Activated T-cell treated with anti-CD3 and anti-CD28 coated beads for 1 hour (primary cell): ENCODE measurements around the gene BLNK.

Experiments
- DNase-seq: peaks from one replicate; pipeline ENCODE4 v3.0.0-alpha.2; 2020; ENCODE audit warnings: low read depth

Gene BLNK

DNA sequence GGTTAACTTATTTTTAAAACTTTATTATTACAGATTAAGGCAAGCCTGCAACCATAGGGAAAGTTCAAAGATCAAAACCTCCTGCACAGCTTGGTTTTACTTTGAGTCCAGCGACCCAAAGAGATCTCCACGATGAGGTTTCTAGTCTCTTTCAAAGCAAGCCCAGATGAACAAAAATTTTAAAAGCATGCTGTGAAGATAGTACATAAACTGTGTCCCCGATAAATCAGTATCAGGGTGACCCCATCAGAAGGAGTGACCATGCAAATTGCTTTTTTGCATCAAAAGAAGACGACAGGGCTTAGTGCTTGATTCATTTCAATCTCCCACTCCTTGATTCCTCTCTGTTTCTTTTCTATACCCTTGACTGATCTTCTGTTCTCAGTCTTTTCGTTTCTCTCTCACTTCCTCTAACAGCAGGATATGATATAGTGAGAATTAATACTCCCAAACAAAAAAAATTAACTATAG is 16.8 kb upstream of the BLNK start:
- no peak for DNase-seq

DNA sequence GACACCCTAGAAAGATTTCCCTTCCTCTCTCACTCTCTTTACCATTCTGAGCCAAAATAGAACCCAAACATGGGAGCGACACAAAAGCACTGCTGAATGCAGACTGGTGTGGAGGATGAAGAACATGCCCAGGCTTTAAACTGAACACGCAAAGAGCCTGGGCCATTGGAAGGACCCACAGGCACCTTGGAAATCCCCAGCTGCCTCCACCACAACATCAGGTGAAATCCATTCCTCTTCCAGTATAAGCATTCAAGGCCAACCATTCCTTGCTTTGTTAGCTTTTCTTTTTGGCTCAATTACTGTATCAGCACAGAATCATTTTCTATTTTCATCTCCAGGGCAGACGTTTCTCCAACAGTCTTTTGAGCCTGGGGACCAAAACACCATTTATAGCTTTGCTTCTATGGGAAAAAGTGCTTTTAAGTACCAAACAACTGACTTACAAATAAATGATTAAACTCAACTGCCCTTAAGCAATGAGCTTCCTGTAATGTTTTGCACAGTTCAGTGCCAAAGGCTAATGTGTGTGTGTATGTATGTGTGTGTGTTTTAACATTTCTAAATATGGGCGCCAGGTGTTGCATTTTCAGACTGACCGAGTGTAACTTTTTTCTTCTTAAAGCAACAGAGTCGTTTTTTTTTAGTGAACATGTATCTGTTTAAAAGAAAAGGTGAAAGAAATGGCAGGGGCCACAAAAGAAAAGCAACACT is 16.2 kb upstream of the BLNK start:
- no peak for DNase-seq

DNA sequence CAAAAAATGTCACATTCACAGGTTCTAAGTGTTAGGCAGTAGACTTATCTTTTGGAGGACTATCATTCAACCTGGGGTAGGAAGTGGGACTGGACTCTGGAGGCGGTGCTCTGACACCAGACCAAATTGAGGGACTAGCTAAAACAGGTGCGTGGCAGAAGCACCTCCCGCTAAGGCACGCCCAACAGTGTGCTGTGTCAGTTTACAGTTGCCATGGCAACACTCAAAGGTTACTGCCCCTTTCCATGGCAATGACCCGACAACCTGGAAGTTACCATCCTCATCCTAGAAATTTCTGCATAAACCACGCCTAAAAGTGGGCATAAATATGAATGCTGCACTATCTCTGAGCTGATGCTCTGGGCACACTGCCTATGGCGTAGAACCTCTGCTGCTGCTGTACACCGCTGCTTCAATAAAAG is 14.0 kb upstream of the BLNK start:
- no peak for DNase-seq

DNA sequence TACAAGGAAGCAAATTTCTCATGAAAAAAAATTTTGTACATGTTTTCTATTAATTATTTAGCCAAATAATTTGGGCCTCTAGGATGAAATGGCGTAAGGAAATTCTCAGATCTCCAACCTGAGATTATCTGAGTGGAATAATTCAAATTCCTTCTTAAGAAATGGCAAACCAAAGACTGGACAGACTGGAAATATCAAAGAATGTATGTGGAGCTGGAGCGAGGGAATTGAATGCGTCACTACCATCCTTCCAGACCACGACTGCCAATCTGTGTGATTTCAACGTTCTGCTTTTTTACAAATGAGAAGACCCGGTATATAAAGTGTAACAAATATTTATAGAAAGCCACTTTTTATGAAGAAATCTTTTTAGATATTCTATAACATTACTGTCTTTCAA is 12.4 kb upstream of the BLNK start:
- no peak for DNase-seq

DNA sequence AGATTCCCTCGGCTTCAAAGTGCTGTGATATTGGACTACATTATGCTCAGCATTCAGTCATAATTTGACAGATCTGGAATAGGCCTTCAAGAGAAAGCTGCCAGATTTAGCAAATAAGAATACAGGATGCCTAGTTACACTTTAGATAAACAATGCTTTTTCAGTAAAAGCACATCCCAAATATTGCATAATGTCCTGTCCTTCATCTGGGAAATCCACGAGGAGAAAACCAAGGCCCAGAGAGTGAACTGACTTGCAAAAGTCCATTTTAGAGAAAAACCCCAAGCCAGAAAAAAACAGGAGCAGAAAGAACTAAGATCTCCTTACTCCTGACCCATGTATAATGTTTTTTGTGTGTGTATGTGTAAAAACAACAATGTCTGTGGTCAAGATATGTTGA is 12.0 kb upstream of the BLNK start:
- no peak for DNase-seq

- no peak for DNase-seq
Measured at GRCh38 chr10:96281444-96282029, 10.2 kb upstream of the BLNK start.

GRCh38 chr10:96280859-96281258 is 9.5 kb upstream of the BLNK start:
- DNase-seq, result no peak

DNA sequence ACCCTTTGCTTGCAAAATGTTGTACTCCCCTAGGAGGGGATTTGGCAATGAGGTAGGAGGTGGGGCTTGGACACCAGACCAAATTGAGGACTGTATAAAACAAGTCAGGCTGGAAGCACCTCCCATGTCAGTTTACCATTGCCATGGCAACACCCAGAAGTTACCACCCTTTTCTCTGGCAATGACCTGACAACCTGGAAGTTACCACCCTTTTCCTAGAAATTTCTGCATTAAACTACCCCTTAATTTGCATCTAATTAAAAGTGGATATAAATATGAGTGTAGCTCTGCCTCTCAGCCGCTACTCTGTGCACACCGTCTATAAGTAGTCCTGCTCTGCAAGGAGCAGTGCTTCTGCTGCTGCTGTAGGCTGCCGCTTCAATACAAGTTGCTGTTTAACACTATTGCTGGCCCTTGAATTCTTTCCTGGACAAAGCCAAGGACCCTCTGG is 7.8 kb upstream of the BLNK start:
- DNase-seq, result no peak

DNA sequence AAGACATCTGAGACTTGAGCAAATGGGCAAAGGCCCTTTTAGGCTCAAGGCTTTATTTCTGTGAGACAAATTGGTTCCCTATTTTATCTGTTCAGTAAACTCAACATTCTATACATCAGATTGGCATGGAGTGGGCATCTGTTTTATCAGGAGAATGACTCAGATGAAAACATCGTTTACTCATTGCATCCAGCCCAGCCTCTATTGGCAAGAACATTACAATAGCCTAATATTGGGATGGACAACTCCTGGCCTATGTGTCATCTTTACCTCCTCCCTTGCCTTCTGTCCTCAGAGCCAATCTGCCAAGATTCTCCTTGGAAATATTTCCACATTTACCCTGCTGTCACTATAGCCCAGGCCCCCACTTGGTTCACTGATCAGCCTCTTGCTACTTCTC is 5.5 kb upstream of the BLNK start:
- no peak for DNase-seq

DNA sequence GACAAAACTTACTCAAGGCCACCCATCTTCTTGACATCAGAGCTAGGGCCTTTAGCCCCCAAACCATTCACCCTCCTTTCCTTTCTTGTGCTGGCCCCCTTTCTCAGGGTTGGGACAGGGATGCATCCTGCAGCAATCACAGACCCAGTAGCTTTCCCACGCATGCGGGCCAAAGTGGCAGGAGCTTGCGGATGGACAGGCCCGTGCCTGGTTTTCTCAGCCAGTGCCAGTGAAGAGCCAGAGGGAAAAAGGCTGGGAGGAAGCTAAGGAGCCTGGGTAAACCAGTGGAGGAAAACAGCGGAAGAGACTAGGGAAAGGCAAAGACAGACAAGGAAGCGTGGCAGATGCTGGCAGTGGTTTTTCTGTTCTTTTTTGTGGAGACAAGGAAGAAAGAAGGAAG is 5.1 kb upstream of the BLNK start:
- no peak for DNase-seq

DNA sequence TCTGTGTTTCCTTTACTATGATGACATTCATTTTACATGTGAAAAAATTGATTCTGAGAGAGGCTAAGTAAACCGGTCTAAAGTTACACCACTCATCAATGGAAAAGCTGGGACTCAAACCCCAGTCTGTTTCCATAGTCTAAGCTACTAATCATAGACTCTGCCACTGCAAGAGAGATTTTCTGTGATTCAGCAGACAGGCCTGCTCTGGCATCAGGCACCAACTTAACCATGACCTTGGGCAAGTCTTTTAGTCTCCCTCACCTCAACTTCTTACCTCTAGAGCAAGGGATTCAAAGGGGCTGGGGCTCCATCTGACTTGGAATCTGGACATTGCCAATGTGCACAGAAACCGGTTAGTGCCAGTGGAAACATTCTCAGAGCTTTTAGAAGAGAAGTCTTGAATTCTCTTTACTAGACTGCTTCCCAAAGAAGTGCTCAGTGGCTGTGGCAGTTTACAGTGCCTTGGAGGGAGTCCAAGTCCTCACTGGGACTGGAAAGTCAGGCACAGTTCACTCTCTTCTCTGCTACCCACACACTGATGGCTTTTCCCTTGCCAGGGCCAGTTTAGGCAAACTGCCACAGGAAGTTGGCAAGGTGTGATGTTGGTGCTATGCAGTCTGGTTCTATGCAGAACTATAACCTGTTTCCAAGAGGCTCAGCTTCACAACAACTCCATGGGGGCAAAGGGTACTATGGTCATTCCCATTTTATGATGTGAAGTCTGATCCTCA is 4.5 kb upstream of the BLNK start:
- DNase-seq, result no peak

DNA sequence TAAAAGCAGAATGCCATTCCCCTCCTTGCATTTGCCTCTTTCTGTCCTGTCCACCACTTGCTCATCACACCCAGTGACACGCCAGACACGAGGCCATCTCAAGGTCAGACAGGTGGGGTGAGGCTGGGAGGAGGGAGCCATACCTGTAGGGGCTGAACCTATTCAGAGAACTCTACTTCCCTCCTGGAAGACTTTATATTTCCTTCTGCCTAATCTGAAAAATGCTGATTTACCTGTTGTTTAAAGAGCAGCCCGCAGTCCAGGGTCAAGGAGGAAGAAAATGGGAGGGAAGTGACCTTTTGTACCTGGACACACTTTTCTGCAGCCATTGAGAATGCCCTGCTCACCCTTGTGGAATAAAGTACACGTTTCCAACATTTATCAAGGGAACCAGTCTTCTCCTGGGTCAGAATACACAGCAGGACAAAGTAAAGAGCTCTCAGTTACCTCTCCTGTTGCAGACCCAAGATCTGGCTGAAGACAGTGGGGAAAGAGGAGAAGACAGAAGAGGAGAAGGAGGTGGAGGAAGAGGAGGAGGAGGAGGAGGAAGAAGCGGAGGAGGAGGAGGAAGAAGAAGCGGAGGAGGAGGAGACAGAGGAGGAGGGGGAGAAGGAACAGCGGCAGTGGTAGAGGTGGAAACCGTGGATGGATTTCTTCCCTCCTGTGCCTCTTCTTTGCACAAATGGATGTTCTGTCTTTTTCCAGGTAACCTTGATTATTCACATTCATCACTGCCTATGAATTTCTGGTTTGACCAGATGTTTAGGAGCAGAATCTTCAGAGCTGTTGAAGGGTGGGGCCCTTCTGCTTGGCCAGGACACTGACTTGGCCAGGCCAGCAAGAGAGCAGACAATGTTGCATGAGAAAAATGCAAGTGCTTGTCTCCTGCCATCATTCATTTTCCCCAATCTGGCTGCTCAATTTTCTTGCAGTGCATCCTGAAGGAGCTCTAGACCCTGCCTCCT is 1.2 kb upstream of the BLNK start:
- no peak for DNase-seq

- DNase-seq, result no peak
Measured at GRCh38 chr10:96270571-96270970, 798 bp downstream of the BLNK start.

DNA sequence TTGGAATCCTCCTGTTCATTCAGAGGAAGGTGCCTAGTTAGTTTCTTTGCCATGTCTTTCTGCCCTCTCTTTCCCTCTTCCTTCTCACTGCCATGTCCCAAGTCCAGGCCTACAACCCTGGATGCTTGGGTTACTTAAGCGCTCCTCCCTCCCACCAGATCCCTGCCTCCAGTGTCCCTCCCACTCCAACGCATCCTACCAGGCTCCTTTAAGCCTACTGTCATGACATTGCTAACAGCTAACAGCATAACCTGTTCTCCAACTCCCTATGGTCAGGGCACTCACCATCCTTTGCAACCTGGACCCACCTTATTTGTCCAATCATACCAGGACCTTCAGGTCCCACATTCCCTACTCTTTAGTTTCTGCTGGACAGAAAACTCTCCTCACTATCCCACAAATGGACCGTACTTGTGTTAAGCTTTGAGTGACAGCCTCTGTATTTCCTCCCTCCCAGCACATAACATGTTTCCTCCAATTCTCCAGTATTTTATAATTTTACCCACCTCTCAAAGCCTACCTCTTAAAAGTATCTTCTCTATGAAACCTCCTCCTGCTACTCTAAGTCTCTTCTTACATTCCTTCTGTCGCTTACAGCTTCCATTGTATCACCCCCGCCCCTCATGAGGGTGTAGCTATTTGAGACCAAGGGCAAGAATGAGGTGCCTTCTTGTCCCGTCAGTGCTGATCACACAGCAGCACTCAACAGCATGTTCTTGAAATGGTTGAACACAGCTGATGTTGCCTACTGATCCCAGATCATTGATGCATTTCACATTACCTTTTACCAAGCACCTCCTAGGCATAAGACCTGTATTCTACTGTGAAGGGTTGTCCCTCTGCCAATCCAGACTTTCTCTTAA is 1.7 kb downstream of the BLNK start:
- DNase-seq, result no peak

- no peak for DNase-seq
Measured at GRCh38 chr10:96268341-96268909, 2.9 kb downstream of the BLNK start.

DNA sequence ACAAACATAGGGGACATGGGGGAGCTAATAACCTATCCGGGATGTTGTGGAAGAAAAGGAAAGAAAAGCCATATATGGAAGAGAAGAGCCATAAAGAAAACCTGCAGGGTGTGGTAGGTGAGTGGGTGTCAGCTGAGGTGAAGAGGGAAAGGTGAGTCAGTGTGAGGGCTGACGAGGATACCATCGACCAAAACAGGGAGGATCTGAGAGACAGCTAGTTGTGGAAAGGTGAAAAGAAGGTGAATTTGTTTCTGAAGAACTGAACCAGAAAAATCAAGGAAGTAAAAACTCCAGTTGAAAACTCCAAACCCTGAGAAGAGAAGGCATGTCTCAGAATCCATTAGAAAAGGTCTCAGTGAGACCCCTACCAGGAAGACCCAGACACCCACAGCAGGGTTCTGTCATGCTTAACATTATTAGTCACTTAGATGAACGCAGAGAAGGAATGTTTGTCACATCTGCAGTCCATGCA is 4.1 kb downstream of the BLNK start:
- DNase-seq, result no peak

- DNase-seq, result no peak
Measured at GRCh38 chr10:96266118-96266770, 5.1 kb downstream of the BLNK start.

DNA sequence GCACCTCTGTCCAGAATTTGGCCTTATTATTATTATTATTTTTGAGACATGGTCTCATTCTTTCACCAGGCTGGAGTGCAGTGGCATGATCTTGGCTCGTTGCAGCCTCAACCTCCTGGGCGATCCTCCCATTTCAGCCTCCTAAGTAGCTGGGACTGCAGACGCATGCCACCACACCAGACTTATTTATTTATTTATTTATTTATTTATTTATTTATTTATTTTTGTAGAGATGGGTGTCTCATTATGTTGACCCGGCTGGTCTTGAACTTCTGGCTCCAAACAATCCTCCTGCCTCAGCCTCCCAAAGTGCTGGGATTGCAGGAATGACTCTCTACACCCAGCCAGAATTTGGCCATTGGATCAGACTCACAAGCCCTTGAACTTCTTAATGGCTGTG is 6.4 kb downstream of the BLNK start:
- DNase-seq, result no peak

GRCh38 chr10:96263669-96264068 is 7.7 kb downstream of the BLNK start:
- DNase-seq, result no peak

- no peak for DNase-seq
Measured at GRCh38 chr10:96263176-96263575, 8.2 kb downstream of the BLNK start.
